NCI-H526 (cell line): ENCODE data around the gene REN.

Source experiments
- DNase-seq, 2 experiments: peaks; one replicate each; lab custom pipeline; 2025; lab: John Stamatoyannopoulos, UW

Gene REN

GRCh38 chr1:204107892-204108291 lies 58.2 kb downstream of the REN start:
- DNase-seq = no peak

DNA sequence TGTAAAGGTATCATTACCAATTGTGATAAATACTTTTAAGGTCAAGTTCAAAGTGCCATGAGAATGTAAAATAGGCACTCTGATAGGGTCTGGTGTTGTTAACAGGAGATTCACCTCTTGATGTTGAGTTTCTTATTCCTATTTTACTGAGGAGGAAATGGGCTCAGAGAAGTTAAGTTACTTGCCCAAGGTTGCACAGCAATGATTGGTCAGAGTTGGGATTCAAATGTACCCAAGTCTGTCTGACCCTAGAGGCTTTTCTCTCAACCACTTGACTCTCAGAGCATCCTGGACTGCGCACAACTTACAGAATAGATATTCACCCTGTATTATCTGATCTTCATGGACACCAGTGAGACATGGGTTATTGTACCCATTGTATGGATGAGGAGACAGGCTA lies 59.3 kb downstream of the REN start:
- DNase-seq = no peak

GRCh38 chr1:204105131-204105515 lies 61.0 kb downstream of the REN start:
- DNase-seq = no peak
